ENCODE results near the gene PLEKHO1.
"Not testable (repeated sequence)": the region's sequence is repeated elsewhere in the genome, so short reads cannot be mapped to it uniquely, and the experiment has no call there.

The PLEKHO1 gene

DNA sequence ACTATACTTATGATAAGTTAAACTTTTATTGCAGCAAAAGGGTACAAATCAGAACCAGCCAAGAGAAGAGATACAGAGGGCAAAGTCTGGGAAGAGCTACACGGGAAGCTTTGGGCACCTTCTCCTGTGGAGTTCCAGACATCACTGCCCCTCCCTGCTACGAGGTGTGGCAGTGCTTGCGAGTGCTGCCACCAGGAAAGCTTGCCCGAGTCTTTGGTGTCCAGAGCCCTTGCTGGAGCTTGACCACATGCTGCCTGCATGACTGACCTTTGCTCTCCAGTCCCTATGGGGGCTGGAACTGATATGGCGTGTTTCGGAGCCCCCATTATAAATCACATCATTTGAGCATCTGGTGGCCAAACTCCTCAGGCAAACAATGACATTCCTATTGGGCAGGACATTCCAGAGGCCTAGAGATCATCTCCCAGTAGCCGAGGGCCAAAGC is 23.4 kb downstream of the PLEKHO1 start:
- no peak for DNase-seq (ENCODE audit: low read depth in 2 of 2)

DNA sequence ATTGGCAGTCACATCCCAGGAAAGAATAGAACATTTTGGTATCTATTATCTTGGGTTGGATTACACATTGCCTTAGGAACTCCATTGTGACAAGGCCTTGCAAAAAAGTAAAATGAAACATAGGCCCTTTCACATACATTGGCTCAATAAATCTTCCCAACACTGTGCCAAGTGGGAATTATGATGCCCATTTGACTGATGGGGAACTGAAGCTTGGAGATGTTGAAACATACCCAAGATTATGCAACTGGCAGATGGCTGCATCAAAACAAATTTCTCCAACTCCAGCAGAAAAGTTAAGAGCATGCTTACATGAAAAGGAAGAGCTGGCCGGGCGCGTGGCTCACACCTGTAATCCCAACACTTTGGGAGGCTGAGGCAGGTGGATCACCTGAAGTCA is 26.9 kb downstream of the PLEKHO1 start:
- DNase-seq (ENCODE audit: low read depth in 2 of 2) = no peak

- DNase-seq (ENCODE audit: low read depth in 2 of 2) = no peak
These were observed 28.8 kb downstream of the PLEKHO1 start for GRCh38 chr1:150178548-150178947.

GRCh38 chr1:150179867-150180266 is 30.2 kb downstream of the PLEKHO1 start:
- DNase-seq (ENCODE audit: low read depth in 2 of 2) = no peak

DNA sequence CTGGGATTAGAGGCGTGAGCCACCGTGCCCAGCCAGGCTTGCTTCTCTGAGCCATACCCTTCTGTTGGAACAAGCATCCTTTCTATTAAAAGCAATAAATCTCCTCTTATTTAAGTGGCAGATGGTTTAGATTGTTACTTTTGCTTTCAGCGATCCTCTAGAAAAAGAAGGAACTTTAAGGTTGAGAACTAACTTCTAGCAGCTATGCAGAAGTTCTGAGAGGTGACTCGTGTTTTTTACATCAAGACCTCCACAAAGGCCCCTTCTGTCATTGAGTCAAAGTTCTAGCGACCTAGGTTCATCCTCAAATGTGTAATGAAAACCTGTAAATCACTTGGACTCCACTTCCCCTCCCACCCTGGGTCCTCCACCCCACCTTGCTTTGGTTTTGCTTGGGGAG is 30.8 kb downstream of the PLEKHO1 start:
- no peak for DNase-seq (ENCODE audit: low read depth in 2 of 2)

GRCh38 chr1:150182247-150182646 is 32.5 kb downstream of the PLEKHO1 start:
- no peak for DNase-seq (ENCODE audit: low read depth in 2 of 2)

GRCh38 chr1:150183061-150183460 is 33.3 kb downstream of the PLEKHO1 start:
- DNase-seq (ENCODE audit: low read depth in 2 of 2) = no peak

- no peak for DNase-seq (ENCODE audit: low read depth in 2 of 2)
These were observed 35.8 kb downstream of the PLEKHO1 start for GRCh38 chr1:150185481-150185880.

- DNase-seq (ENCODE audit: low read depth in 2 of 2) = not testable (repeated sequence)
These were observed 36.7 kb downstream of the PLEKHO1 start for GRCh38 chr1:150186438-150186788.

DNA sequence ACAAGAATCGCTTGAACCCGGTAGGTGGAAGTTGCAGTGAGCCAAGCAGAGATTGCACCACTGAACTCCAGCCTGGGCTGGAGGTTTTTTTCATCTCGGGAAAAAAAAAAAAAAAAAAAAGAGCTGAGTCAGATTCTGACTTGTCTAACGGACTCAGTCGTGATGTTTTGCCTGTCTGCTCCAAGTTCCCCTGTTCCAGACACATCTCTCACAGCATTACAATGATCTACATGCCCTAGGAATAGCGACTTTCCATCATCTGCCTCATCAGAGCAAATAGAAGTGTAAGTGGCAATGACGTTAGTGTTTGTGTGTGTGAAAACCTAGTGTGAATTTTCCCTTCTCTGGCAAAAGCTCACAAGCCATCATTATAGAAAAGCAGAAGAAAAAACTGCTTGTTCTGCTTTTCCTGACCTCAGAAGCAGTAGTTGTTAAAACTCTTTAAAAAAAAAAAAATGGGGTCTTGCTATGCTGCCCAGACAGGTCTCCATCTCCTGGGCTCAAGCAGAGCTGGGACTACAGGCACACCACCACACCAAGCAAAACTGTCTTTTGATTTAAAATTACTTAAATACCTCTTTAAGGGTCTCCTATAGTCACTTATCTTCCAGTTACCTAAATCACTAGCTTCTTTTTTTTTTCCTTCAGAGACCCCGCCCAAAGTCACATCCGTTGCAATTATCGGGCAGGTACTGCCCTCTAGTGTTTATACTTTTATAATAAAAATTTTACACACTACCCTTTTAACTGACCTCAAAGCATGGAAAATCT is 37.3 kb downstream of the PLEKHO1 start:
- no peak for DNase-seq (ENCODE audit: low read depth in 2 of 2)

GRCh38 chr1:150187560-150187931 is 37.8 kb downstream of the PLEKHO1 start:
- no peak for DNase-seq (ENCODE audit: low read depth in 2 of 2)

DNA sequence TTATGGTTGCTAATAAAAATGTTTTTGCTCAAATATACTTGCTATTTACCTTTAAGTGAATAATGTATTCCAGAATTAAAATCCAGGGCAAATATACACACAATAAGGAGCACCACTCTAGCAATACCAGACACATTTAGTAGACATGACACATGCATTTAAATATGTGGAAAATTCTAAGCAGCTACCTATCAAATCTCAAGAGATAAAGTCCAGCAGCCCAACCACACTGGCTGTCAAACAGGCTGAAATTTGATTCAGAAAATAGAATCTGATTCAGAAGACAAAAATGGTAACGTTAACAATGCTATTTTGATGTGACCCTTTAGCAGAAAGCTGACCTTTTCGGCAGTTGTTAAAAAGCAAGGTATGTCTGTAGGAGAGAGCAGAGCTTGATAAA is 42.3 kb downstream of the PLEKHO1 start:
- no peak for DNase-seq (ENCODE audit: low read depth in 2 of 2)

DNA sequence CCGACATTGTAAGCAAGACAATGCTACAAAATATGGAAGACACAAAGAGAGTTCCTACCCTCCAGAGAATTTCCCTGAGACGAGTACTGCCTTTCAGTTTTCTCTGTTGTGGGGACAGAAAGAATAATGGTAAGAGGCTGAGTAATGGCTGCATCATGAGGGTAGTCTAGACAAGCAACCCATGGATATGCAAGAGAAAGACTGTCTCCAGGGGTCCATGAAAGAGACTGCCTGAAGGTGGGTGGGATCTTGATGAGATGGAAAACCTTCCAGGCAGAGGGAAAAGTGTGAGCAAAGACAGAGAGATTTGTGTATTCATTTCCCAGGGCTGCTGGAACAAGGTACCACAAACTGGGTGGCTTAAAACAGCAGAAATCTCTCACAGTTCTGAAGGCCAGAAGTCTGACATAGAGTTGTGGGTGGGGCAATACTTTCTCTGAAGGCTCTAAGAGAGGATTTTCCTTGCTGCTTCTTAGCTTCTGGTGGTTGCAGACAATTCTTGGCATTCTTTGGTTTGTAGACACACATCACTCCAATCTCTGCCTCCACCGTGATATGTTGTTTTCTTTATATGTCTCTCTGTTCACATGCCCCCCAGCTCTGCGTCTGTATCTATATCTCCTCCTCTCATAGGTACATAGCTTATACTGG is 44.8 kb downstream of the PLEKHO1 start:
- no peak for DNase-seq (ENCODE audit: low read depth in 2 of 2)

DNA sequence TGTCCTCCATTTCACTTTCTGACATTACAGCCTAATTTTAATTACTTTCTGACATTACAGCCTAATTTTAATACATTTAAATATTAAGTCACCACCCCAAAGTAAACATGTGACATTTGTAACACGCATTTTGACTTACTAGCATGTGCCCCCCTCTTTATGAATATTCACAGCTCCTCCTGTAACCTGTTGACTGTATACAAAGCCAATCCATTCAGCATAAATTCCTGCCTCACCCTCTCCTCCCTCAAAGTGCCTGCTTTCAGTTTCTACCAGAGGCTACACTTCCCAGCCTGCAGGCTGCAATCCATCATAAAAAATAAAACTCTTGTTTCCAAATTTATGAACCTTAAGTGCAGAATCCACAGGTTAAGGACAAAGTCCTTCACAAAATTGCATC is 46.7 kb downstream of the PLEKHO1 start:
- no peak for DNase-seq (ENCODE audit: low read depth in 2 of 2)

- no peak for DNase-seq (ENCODE audit: low read depth in 2 of 2)
These were observed 57.7 kb downstream of the PLEKHO1 start for GRCh38 chr1:150207281-150207971.

DNA sequence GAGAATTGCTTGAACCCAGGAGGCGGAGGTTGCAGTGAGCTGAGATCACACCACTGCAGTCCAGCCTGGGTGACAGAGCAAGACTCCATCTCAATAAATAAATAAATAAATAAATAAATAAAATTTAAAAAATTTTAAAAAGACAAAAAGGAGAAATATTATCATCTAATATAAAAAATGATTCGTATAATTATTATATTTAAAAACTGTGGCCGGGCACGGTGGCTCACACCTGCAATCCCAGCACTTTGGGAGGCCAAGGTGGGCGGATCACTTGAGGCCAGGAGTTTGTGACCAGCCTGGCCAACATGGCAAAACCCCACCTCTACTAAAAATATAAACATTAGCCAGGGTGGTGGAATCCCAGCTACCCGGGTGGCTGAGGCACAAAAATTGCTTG is 58.7 kb downstream of the PLEKHO1 start:
- DNase-seq (ENCODE audit: low read depth in 2 of 2) = not testable (repeated sequence)

Data from stimulated activated CD4-positive, alpha-beta T cell treated with anti-CD3 and anti-CD28 coated beads, Interleukin-1b, Interleukin-23, amount 100 ng/mL, for 1 hour (primary cell).